Measurements from ENCODE around the gene FAM118B. TPM values are rescaled to one million over a fixed set of nuclear protein-coding genes. Genes with fewer than 3 reads are reported as not detected.

Gene FAM118B
- total RNA-seq, 3 donors from 2014 or later (not counting 1 experiment from before 2014, with no cell fraction given), result 5.4 to 9.7 (median 7.8) TPM

DNA sequence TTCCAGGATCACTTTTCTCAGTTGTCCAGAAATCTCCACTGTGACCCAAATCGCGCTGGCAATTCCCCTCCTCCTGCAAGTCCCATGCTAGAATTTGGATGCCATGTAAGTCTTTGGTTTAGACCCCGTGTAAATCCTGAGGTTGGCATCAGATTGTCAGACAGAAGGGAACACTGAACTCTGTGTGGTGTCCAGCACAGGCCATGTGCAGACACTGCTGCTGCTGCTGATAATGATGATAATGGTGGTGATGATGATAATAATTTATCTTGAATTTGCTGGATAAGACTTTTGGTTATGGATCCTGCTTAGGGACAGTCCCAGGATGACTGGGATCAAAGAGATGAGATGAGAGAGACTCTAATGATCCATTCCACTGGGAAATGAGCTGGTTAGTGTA is 45.2 kb upstream of the FAM118B start:
- 83% methylated on average over 3 of the region's 3 CpGs for WGBS (ENCODE audit: insufficient coverage)
- TF ChIP-seq, protein P1, sequence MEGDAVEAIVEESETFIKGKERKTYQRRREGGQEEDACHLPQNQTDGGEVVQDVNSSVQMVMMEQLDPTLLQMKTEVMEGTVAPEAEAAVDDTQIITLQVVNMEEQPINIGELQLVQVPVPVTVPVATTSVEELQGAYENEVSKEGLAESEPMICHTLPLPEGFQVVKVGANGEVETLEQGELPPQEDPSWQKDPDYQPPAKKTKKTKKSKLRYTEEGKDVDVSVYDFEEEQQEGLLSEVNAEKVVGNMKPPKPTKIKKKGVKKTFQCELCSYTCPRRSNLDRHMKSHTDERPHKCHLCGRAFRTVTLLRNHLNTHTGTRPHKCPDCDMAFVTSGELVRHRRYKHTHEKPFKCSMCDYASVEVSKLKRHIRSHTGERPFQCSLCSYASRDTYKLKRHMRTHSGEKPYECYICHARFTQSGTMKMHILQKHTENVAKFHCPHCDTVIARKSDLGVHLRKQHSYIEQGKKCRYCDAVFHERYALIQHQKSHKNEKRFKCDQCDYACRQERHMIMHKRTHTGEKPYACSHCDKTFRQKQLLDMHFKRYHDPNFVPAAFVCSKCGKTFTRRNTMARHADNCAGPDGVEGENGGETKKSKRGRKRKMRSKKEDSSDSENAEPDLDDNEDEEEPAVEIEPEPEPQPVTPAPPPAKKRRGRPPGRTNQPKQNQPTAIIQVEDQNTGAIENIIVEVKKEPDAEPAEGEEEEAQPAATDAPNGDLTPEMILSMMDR (IDR thresholded peaks at IDR 0.05), result no peak
- no peaks in the 10 kb centered on the region for H3K4me1 ChIP-seq (ENCODE audit: control insufficient read depth, insufficient read depth, low read length)
- no peaks in the 10 kb centered on the region for H3K36me3 Mint-ChIP-seq
- H3K27ac Mint-ChIP-seq, result no peak overlapping the region
- ATAC-seq (no peak), DNase-seq (no peak)
- intact Hi-C loops (cut with micrococcal nuclease), result no loop called here
- no peak overlapping the region for H3K4me3 ChIP-seq (ENCODE audit: low read length)
- H3K4me3 Mint-ChIP-seq, result no peak overlapping the region
- no peaks in the 10 kb centered on the region for H3K9me3 Mint-ChIP-seq
- no peak overlapping the region for H3K27ac ChIP-seq (ENCODE audit: low read length)
- no peaks in the 10 kb centered on the region for H3K9me3 ChIP-seq (ENCODE audit: control insufficient read depth, insufficient read depth, low read length)
- no peaks in the 10 kb centered on the region for H3K27me3 ChIP-seq (ENCODE audit: control insufficient read depth, insufficient read depth, low read length)
- no peaks in the 10 kb centered on the region for H3K36me3 ChIP-seq (ENCODE audit: control insufficient read depth, insufficient read depth, low read length)
- peaks cover 7 to 8% of the 10 kb centered on the region in 2 donors for H3K27me3 Mint-ChIP-seq (ENCODE audit: low read depth in 2 of 2)
- no peaks in the 10 kb centered on the region for H3K4me1 Mint-ChIP-seq

DNA sequence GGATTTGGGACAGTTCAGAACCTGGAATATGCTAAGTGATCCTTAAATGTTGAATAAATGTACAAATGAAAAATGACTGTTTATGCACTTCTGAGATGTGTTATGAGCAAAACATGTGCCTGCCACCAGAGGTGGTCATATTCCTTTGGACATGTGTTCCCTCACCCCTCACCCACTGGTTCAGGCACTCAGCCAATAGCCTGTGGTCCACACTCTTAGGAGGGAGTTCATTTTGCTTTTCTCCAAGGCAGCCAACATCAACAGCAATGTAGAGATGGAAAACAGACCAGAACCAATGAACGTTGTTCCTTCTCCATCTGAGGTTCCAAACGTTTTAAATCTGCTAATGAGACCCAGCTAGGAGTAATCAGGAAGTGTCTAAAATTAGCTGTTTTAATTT is 44.1 kb upstream of the FAM118B start:
- Histone ChIP-seq H3K36me3 (ENCODE audit: control insufficient read depth, insufficient read depth, low read length) (no peaks in the 10 kb centered on the region), H3K9me3 (ENCODE audit: control insufficient read depth, insufficient read depth, low read length) (no peaks in the 10 kb centered on the region), H3K27me3 (ENCODE audit: control insufficient read depth, insufficient read depth, low read length) (no peaks in the 10 kb centered on the region), H3K4me1 (ENCODE audit: control insufficient read depth, insufficient read depth, low read length) (no peaks in the 10 kb centered on the region), H3K4me3 (ENCODE audit: low read length) (no peak overlapping the region), H3K27ac (ENCODE audit: low read length) (no peak overlapping the region)
- TF ChIP-seq, protein P1 (IDR thresholded peaks at IDR 0.05), result no peak
- Mint-ChIP-seq H3K4me3 (no peak overlapping the region), H3K27ac (no peak overlapping the region), H3K4me1 (no peaks in the 10 kb centered on the region), H3K27me3 (ENCODE audit: low read depth in 2 of 2) (peaks cover 7 to 14% of the 10 kb centered on the region in 2 donors), H3K9me3 (no peaks in the 10 kb centered on the region), H3K36me3 (no peaks in the 10 kb centered on the region)
- ATAC-seq (no peak), DNase-seq (no peak)
- 56% methylated on average over 2 of the region's 2 CpGs for WGBS (ENCODE audit: insufficient coverage)
- intact Hi-C loops (cut with micrococcal nuclease), result no loop called here

DNA sequence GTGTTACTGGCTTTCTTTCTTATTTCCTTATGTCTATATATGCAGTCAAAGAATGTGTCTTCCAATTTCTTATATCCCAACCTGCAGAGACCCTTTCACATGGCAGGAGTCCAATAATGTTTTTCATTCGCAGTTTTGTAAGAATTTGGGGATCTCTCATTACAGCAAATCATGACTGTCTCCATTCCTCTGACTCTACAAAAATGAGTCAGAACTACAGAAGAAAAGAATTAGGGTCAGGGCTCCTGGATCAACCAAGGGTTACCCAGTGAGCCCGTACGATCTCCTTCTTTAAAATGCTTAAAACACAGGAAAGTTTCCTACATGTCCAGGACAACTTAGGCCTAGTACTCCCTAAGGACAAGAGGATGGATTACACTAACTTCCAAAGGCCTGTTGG is 42.3 kb upstream of the FAM118B start:
- Mint-ChIP-seq H3K27ac (no peak overlapping the region), H3K27me3 (ENCODE audit: low read depth in 2 of 2) (peaks cover 13 to 19% of the 10 kb centered on the region in 2 donors), H3K4me3 (no peak overlapping the region), H3K36me3 (no peaks in the 10 kb centered on the region), H3K4me1 (peaks cover 0 to 4% of the 10 kb centered on the region in 2 donors), H3K9me3 (no peaks in the 10 kb centered on the region)
- intact Hi-C loops (cut with micrococcal nuclease), result no loop called here
- no peak for ATAC-seq
- Histone ChIP-seq H3K36me3 (ENCODE audit: control insufficient read depth, insufficient read depth, low read length) (no peaks in the 10 kb centered on the region), H3K27me3 (ENCODE audit: control insufficient read depth, insufficient read depth, low read length) (no peaks in the 10 kb centered on the region), H3K4me3 (ENCODE audit: low read length) (no peak overlapping the region), H3K9me3 (ENCODE audit: control insufficient read depth, insufficient read depth, low read length) (no peaks in the 10 kb centered on the region), H3K27ac (ENCODE audit: low read length) (no peak overlapping the region), H3K4me1 (ENCODE audit: control insufficient read depth, insufficient read depth, low read length) (no peaks in the 10 kb centered on the region)
- WGBS (ENCODE audit: insufficient coverage), result 94% methylated on average over 3 of the region's 3 CpGs
- DNase-seq, result no peak
- TF ChIP-seq, protein P1 (IDR thresholded peaks at IDR 0.05), result no peak

DNA sequence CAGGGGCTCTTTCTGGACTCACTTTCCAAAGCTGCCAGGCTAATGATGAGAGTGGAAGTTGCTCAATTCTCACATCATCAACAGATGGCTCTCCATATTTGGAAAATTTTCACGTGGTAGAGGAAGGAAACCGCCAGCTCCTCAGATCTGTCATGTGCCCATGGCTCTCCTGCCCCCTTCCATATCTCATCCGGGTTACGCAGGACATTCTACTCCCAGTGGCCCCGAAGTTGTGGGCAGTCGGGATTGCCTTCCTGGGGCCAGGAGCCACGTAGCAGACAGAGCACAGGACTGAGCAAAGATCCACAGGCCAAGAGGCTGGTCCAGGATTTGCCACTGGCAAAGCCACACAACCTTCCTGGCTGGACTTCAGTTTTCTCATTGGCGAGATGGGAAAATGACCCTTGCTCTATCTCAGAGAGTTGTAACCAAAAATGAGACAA is 39.0 kb upstream of the FAM118B start:
- no peaks in the 10 kb centered on the region for H3K9me3 ChIP-seq (ENCODE audit: control insufficient read depth, insufficient read depth, low read length)
- H3K27me3 ChIP-seq (ENCODE audit: control insufficient read depth, insufficient read depth, low read length), result no peaks in the 10 kb centered on the region
- no peak overlapping the region for H3K27ac ChIP-seq (ENCODE audit: low read length)
- WGBS (ENCODE audit: insufficient coverage), result 60% methylated on average over 8 of the region's 8 CpGs
- Mint-ChIP-seq H3K27me3 (ENCODE audit: low read depth in 2 of 2) (peaks cover 13 to 24% of the 10 kb centered on the region in 2 donors), H3K4me1 (peaks cover 0 to 4% of the 10 kb centered on the region in 2 donors), H3K9me3 (no peaks in the 10 kb centered on the region), H3K36me3 (no peaks in the 10 kb centered on the region), H3K4me3 (no peak overlapping the region), H3K27ac (no peak overlapping the region)
- ATAC-seq, result no peak
- intact Hi-C loops (cut with micrococcal nuclease), result no loop called here
- TF ChIP-seq, protein P1 (IDR thresholded peaks at IDR 0.05), result no peak
- no peak for DNase-seq
- no peak overlapping the region for H3K4me3 ChIP-seq (ENCODE audit: low read length)
- H3K36me3 ChIP-seq (ENCODE audit: control insufficient read depth, insufficient read depth, low read length), result no peaks in the 10 kb centered on the region
- no peaks in the 10 kb centered on the region for H3K4me1 ChIP-seq (ENCODE audit: control insufficient read depth, insufficient read depth, low read length)

All from natural killer cell (primary cell).